Measurements from ENCODE around the gene FBXO27.

Gene FBXO27

GRCh38 chr19:38980583-38981374 lies 51.6 kb downstream of the FBXO27 start:
- Histone ChIP-seq H3K36me3 (ENCODE audit: control insufficient read depth in 4 of 4, insufficient read depth in 4 of 4, low read length in 3 of 4) (no peaks in the 10 kb centered on the region), H3K27ac (ENCODE audit: insufficient read depth in 1 of 2, low read depth in 1 of 2, low read length in 2 of 2, poor library complexity in 1 of 2, severe bottlenecking in 2 of 2) (no peak overlapping the region), H3K4me3 (ENCODE audit: control insufficient read depth in 1 of 7, extremely low read depth in 1 of 7, insufficient read depth in 4 of 7, low read depth in 2 of 7, low read length in 6 of 7) (no peak overlapping the region), H3K9me3 (ENCODE audit: control extremely low read depth in 1 of 5, control insufficient read depth in 4 of 5, insufficient read depth in 2 of 5, low read depth in 1 of 5, low read length in 4 of 5) (peaks cover 0 to 10% (median 9%) of the 10 kb centered on the region in 5 experiments), H3K27me3 (replicated peaks in 2 of 5; ENCODE audit: control insufficient read depth in 4 of 5, insufficient read depth in 5 of 5, low read length in 4 of 5) (peaks cover 0 to 10% (median 4%) of the 10 kb centered on the region in 5 experiments), H3K4me1 (ENCODE audit: control extremely low read depth in 1 of 4, control insufficient read depth in 4 of 4, insufficient read depth in 4 of 4, low read length in 3 of 4) (peaks cover 0 to 14% (median 10%) of the 10 kb centered on the region in 4 experiments)
- DNase-seq, result peak in 1 of 3 donors; percentile 13
- 98% methylated on average over 10 of the region's 10 CpGs for WGBS (ENCODE audit: insufficient coverage)
- CTCF ChIA-PET, result no interaction called here
- POLR2A ChIA-PET, result no interaction called here

DNA sequence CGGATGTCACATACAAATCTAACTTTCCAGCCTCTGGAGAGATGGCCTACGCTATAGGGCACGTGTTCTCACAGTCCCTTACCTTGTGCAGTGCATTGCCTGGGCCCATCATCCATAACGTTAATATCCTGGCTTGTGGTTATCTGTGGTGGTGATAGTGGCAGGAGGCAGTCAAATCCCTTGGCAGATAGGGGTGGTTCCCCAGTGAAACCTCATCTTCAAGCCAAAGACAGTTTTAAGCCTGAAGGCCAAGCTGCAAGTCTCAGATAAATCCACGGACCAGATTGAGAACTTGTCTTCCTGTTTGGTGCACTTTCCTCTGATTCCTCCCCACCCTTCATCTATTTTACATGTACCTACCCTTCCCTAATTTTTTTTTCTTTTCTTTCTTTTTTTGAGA lies 52.5 kb downstream of the FBXO27 start:
- ChIA-PET POLR2A (no interaction called here), CTCF (no interaction called here)
- no peaks in the 10 kb centered on the region for H3K36me3 ChIP-seq (ENCODE audit: control insufficient read depth in 4 of 4, insufficient read depth in 4 of 4, low read length in 3 of 4)
- DNase-seq, result peak; percentile 15 to 69 (median 43)
- peaks cover 0 to 21% (median 14%) of the 10 kb centered on the region in 4 experiments for H3K4me1 ChIP-seq (ENCODE audit: control extremely low read depth in 1 of 4, control insufficient read depth in 4 of 4, insufficient read depth in 4 of 4, low read length in 3 of 4)
- no peak overlapping the region for H3K4me3 ChIP-seq (ENCODE audit: control insufficient read depth in 1 of 7, extremely low read depth in 1 of 7, insufficient read depth in 4 of 7, low read depth in 2 of 7, low read length in 6 of 7)
- peaks cover 0 to 10% (median 9%) of the 10 kb centered on the region in 5 experiments for H3K9me3 ChIP-seq (ENCODE audit: control extremely low read depth in 1 of 5, control insufficient read depth in 4 of 5, insufficient read depth in 2 of 5, low read depth in 1 of 5, low read length in 4 of 5)
- no peak overlapping the region for H3K27ac ChIP-seq (ENCODE audit: insufficient read depth in 1 of 2, low read depth in 1 of 2, low read length in 2 of 2, poor library complexity in 1 of 2, severe bottlenecking in 2 of 2)
- 97% methylated on average over 3 of the region's 5 CpGs for WGBS (ENCODE audit: insufficient coverage)
- peaks cover 0 to 17% (median 7%) of the 10 kb centered on the region in 5 experiments for H3K27me3 ChIP-seq (replicated peaks in 2 of 5; ENCODE audit: control insufficient read depth in 4 of 5, insufficient read depth in 5 of 5, low read length in 4 of 5)

DNA sequence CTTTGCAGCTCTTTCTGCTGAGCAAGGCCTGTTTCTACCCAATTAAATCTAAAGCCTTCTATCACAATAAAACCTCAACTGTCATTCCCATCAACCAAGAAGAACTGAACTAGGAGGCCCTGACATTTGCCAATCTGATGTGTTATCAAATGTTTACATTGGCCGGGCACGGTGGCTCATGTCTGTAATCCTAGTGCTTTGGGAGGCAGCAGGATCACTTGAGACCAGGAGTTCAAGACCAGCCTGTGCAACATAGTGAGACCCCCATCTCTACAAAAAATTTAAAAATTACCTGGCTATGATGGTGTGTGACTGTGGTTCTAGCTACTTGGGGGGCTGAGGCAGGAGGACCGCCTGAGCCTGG lies 54.0 kb downstream of the FBXO27 start:
- no peak overlapping the region for H3K27ac ChIP-seq (ENCODE audit: insufficient read depth in 1 of 2, low read depth in 1 of 2, low read length in 2 of 2, poor library complexity in 1 of 2, severe bottlenecking in 2 of 2)
- H3K9me3 ChIP-seq (ENCODE audit: control extremely low read depth in 1 of 5, control insufficient read depth in 4 of 5, insufficient read depth in 2 of 5, low read depth in 1 of 5, low read length in 4 of 5), result peaks cover 0 to 10% (median 9%) of the 10 kb centered on the region in 5 experiments
- no CpG with 5 or more reads among the region's 3 CpGs for WGBS (ENCODE audit: insufficient coverage)
- ChIA-PET POLR2A (no interaction called here), CTCF (interaction anchor here (1.4 kb wide), 1 partner anchor 30 kb away, joined by 3 read pairs; no protein-coding TSS in a partner anchor)
- peaks cover 0 to 22% (median 7%) of the 10 kb centered on the region in 5 experiments for H3K27me3 ChIP-seq (replicated peaks in 2 of 5; ENCODE audit: control insufficient read depth in 4 of 5, insufficient read depth in 5 of 5, low read length in 4 of 5)
- H3K4me3 ChIP-seq (ENCODE audit: control insufficient read depth in 1 of 7, extremely low read depth in 1 of 7, insufficient read depth in 4 of 7, low read depth in 2 of 7, low read length in 6 of 7), result no peak overlapping the region
- DNase-seq, result no peak
- H3K36me3 ChIP-seq (ENCODE audit: control insufficient read depth in 4 of 4, insufficient read depth in 4 of 4, low read length in 3 of 4), result no peaks in the 10 kb centered on the region
- H3K4me1 ChIP-seq (ENCODE audit: control extremely low read depth in 1 of 4, control insufficient read depth in 4 of 4, insufficient read depth in 4 of 4, low read length in 3 of 4), result peaks cover 0 to 21% (median 14%) of the 10 kb centered on the region in 4 experiments

- H3K27me3 ChIP-seq (replicated peaks in 2 of 5; ENCODE audit: control insufficient read depth in 4 of 5, insufficient read depth in 5 of 5, low read length in 4 of 5), result peaks cover 0 to 22% (median 7%) of the 10 kb centered on the region in 5 experiments
- H3K4me1 ChIP-seq (ENCODE audit: control extremely low read depth in 1 of 4, control insufficient read depth in 4 of 4, insufficient read depth in 4 of 4, low read length in 3 of 4), result peaks cover 0 to 21% (median 14%) of the 10 kb centered on the region in 4 experiments
- ChIA-PET POLR2A (no interaction called here), CTCF (interaction anchor here (0.6 to 1.4 kb wide), 2 partner anchors 31 to 272 kb away, joined by 3 to 5 read pairs; no protein-coding TSS in a partner anchor)
- H3K9me3 ChIP-seq (ENCODE audit: control extremely low read depth in 1 of 5, control insufficient read depth in 4 of 5, insufficient read depth in 2 of 5, low read depth in 1 of 5, low read length in 4 of 5), result peaks cover 0 to 10% (median 9%) of the 10 kb centered on the region in 5 experiments
- DNase-seq, result peak; percentile 35 to 83 (median 72)
- whole genome bisulfite sequencing (ENCODE audit: insufficient coverage), result 53% methylated on average over 11 of the region's 15 CpGs
- H3K36me3 ChIP-seq (ENCODE audit: control insufficient read depth in 4 of 4, insufficient read depth in 4 of 4, low read length in 3 of 4), result no peaks in the 10 kb centered on the region
- H3K27ac ChIP-seq (ENCODE audit: insufficient read depth in 1 of 2, low read depth in 1 of 2, low read length in 2 of 2, poor library complexity in 1 of 2, severe bottlenecking in 2 of 2), result no peak overlapping the region
- no peak overlapping the region for H3K4me3 ChIP-seq (ENCODE audit: control insufficient read depth in 1 of 7, extremely low read depth in 1 of 7, insufficient read depth in 4 of 7, low read depth in 2 of 7, low read length in 6 of 7)
Observed at GRCh38 chr19:38977445-38978325, 54.7 kb downstream of the FBXO27 start.

GRCh38 chr19:38975861-38976271 lies 56.5 kb downstream of the FBXO27 start:
- Histone ChIP-seq H3K27ac (ENCODE audit: insufficient read depth in 1 of 2, low read depth in 1 of 2, low read length in 2 of 2, poor library complexity in 1 of 2, severe bottlenecking in 2 of 2) (no peak overlapping the region), H3K9me3 (ENCODE audit: control extremely low read depth in 1 of 5, control insufficient read depth in 4 of 5, insufficient read depth in 2 of 5, low read depth in 1 of 5, low read length in 4 of 5) (peaks cover 0 to 6% (median 6%) of the 10 kb centered on the region in 5 experiments), H3K36me3 (ENCODE audit: control insufficient read depth in 4 of 4, insufficient read depth in 4 of 4, low read length in 3 of 4) (no peaks in the 10 kb centered on the region), H3K27me3 (replicated peaks in 2 of 5; ENCODE audit: control insufficient read depth in 4 of 5, insufficient read depth in 5 of 5, low read length in 4 of 5) (peaks cover 0 to 22% (median 7%) of the 10 kb centered on the region in 5 experiments), H3K4me1 (ENCODE audit: control extremely low read depth in 1 of 4, control insufficient read depth in 4 of 4, insufficient read depth in 4 of 4, low read length in 3 of 4) (peaks cover 0 to 21% (median 14%) of the 10 kb centered on the region in 4 experiments), H3K4me3 (ENCODE audit: control insufficient read depth in 1 of 7, extremely low read depth in 1 of 7, insufficient read depth in 4 of 7, low read depth in 2 of 7, low read length in 6 of 7) (peak overlapping the region in 1 of 7 experiments; percentile 54)
- WGBS (ENCODE audit: insufficient coverage), result 31% methylated on average over 19 of the region's 22 CpGs
- ChIA-PET POLR2A (no interaction called here), CTCF (interaction anchor here (0.8 to 1.0 kb wide), 3 partner anchors 8 to 13 kb away, joined by 3 to 4 read pairs (median 3); no protein-coding TSS in a partner anchor)
- no peak for DNase-seq

DNA sequence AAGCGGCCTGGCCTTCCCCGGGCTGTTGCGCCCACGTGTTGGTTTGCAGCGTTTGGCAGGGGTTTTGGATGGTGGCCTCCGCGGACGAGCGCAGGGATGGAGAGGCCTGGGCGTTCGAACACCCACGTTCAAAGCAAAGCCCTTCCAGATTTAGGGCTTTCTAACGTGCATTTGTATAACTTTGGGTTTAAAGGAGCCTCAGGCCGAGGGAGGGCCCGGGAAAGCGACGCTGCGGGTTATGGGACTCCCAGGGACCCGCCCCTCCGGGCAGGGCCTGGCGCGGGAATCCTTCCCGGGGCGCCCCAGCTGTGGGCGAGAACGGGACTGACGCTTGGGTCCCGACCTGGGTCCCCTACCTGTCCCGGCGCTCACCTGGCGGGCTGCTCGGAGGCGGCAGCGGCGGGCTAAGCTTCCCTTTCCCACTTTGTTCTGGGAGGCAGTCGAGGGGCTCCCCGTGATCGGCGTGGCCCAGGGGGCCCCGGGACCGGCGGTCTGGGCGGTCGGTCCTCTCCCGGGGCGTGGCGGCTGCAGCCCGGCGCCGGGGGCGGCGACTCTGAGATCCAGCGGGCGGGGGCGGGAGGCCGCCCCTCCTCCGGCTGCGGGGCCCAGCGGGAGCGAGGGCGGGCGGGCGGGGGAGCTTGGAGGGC lies 57.0 kb downstream of the FBXO27 start, which contains the start of gene FBXO17:
Gene FBXO17, minus strand, starts transcription at position 529 of the 647 bp plus-strand sequence. CDS start 25,423 bp downstream, outside the sequence.
- 6% methylated on average over 40 of the region's 63 CpGs for WGBS (ENCODE audit: insufficient coverage)
- Histone ChIP-seq H3K4me3 (ENCODE audit: control insufficient read depth in 1 of 7, extremely low read depth in 1 of 7, insufficient read depth in 4 of 7, low read depth in 2 of 7, low read length in 6 of 7) (peak within 1 kb of the TSS in 4 of 7 experiments; percentile 27 to 59 (median 52)), H3K4me1 (ENCODE audit: control extremely low read depth in 1 of 4, control insufficient read depth in 4 of 4, insufficient read depth in 4 of 4, low read length in 3 of 4) (peaks cover 0 to 21% (median 14%) of the 10 kb centered on the region in 4 experiments), H3K36me3 (ENCODE audit: control insufficient read depth in 4 of 4, insufficient read depth in 4 of 4, low read length in 3 of 4) (no peaks in the 10 kb centered on the region), H3K27me3 (replicated peaks in 2 of 5; ENCODE audit: control insufficient read depth in 4 of 5, insufficient read depth in 5 of 5, low read length in 4 of 5) (peaks cover 0 to 22% (median 7%) of the 10 kb centered on the region in 5 experiments), H3K9me3 (ENCODE audit: control extremely low read depth in 1 of 5, control insufficient read depth in 4 of 5, insufficient read depth in 2 of 5, low read depth in 1 of 5, low read length in 4 of 5) (peaks cover 0 to 1% (median under 1%) of the 10 kb centered on the region in 5 experiments), H3K27ac (ENCODE audit: insufficient read depth in 1 of 2, low read depth in 1 of 2, low read length in 2 of 2, poor library complexity in 1 of 2, severe bottlenecking in 2 of 2) (no peak within 1 kb of the TSS)
- ChIA-PET CTCF (no interaction called here), POLR2A (no interaction called here)
- peak in 2 of 3 donors; percentile 9 to 30 for DNase-seq

Measured in common myeloid progenitor, CD34-positive (primary cell).